Activated CD4-positive, alpha-beta T cell treated with anti-CD3 and anti-CD28 coated beads for 4 hours (primary cell): ENCODE data around the gene DCHS2.

Source experiments
- DNase-seq, 2 donors: peaks; one replicate each; pipeline ENCODE4 v3.0.0-alpha.2; 2020

DCHS2 gene

DNA sequence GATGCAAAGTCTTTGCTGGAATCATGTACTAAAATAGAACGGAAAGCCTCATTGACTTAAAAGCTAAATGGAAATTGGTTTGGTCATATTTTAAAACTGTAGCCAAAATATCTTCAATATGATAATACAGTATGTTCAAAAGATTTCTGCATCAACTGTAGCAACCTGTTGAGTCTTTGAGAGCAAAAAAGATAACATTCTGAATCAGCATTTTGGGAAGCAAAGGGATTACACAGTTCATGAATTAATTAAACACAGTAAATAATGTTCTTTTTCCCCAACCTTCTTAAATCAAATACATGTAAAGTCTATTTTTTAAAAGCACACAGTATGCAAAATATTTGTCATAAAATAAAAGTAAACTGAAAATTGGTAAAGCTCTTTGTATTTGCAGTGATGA is 50.5 kb downstream of the DCHS2 start:
- DNase-seq, result no peak

- no peak for DNase-seq
Observed at GRCh38 chr4:154439224-154439623, 52.4 kb downstream of the DCHS2 start.

GRCh38 chr4:154435895-154436294 is 55.7 kb downstream of the DCHS2 start:
- DNase-seq, result no peak

GRCh38 chr4:154433543-154433942 is 58.1 kb downstream of the DCHS2 start:
- no peak for DNase-seq

DNA sequence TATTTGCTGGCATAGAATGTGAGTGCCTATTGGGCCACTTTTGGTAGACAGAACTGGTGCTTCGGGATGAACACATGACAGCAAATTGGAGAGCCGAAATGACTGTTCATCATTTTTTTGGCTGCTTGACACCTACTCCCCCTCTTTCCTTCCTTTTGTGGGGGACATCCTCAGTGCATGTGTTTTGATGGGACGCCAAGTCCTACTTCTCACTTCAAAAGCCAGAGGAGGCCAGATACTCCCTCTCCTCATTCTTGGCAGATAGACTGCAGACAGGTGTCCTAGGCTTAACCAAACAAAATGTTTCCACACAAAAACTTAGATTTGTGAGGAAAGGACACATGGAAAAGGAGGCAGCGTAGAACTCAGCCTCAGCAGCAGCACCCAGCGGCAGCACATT is 62.4 kb downstream of the DCHS2 start:
- DNase-seq, result no peak

DNA sequence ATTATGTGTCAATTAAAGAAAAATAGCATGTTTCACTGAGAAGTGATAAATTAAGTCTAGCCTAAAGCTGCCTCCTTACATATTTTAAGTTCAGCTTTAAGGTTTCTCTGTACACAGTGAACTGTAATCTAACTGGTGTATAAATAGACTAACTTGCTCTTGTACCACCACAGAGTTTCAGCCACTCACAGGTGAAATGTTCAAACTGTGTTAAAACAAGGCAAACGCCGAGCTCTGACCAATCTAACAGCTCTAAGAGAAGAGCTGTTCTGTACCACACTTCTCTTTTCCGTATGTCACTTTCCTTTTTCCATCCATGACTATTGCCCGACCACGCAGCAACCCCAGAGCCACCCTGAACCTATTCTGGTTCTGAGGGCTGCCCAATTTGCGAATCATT is 64.5 kb downstream of the DCHS2 start:
- no peak for DNase-seq

GRCh38 chr4:154425514-154425913 is 66.1 kb downstream of the DCHS2 start:
- DNase-seq, result no peak

GRCh38 chr4:154424810-154425484 is 66.7 kb downstream of the DCHS2 start:
- no peak for DNase-seq

- DNase-seq, result no peak
Observed at GRCh38 chr4:154422152-154422551, 69.4 kb downstream of the DCHS2 start.

GRCh38 chr4:154421618-154422017 is 70.0 kb downstream of the DCHS2 start:
- DNase-seq, result no peak

GRCh38 chr4:154417373-154417673 is 74.3 kb downstream of the DCHS2 start:
- DNase-seq, result no peak

DNA sequence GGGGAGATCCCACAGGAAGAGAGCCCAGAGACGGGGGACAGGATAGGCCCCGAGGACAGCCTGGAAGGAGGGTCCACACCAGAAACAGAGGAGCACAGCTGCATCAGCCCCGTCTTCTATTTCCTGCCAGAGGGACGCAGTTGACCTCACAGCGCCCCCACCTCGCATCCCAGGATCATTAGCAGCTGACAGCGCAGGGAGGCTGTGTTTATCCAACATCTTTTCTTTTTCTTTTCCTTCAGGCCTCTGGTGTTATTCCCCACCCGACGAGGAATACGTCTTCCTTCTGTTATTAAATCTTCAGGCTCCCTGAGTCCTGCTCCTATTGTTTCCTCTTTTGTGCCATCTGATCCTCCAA is 75.4 kb downstream of the DCHS2 start:
- no peak for DNase-seq

GRCh38 chr4:154415313-154415712 is 76.3 kb downstream of the DCHS2 start:
- DNase-seq, result no peak

- no peak for DNase-seq
Observed at GRCh38 chr4:154414796-154415195, 76.8 kb downstream of the DCHS2 start.

GRCh38 chr4:154414371-154414770 is 77.2 kb downstream of the DCHS2 start:
- no peak for DNase-seq

- DNase-seq, result no peak
Observed at GRCh38 chr4:154407443-154407842, 84.2 kb downstream of the DCHS2 start.

DNA sequence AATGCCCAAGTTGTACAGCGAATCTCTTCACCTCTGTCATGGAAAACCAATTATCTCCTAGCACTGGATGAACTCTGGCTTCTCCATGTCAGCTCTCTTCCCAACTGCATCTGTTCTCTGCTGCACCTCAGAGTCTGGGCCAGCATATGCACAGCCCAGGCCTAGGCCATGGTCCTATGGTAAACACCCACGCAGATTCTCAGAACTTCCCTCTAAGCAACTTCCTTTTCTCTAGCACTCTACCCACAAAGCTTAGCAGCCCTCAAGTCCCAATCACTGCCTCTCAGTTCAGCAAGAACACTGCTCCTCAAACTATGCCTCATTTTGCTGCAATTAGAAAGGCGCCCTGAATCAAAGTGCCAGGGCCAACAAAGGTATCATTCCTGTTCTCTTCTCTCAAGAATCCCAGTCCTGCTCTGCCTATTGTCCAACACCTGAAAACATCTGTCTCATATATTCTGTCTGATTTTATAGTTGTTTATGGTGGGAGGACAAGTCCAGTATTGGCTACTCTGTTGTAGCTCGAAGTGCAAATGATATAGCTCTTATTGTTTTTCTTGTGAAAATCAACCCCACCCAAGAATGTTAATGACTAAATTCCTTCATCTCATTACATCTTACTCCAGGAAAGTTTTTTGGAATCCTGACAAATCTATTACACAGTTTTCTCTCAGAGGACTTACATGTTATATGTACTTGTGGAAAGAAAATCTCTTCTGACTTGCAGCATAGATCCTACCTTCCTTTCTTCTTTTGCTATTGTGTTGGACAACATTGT is 85.4 kb downstream of the DCHS2 start:
- DNase-seq, result no peak

DNA sequence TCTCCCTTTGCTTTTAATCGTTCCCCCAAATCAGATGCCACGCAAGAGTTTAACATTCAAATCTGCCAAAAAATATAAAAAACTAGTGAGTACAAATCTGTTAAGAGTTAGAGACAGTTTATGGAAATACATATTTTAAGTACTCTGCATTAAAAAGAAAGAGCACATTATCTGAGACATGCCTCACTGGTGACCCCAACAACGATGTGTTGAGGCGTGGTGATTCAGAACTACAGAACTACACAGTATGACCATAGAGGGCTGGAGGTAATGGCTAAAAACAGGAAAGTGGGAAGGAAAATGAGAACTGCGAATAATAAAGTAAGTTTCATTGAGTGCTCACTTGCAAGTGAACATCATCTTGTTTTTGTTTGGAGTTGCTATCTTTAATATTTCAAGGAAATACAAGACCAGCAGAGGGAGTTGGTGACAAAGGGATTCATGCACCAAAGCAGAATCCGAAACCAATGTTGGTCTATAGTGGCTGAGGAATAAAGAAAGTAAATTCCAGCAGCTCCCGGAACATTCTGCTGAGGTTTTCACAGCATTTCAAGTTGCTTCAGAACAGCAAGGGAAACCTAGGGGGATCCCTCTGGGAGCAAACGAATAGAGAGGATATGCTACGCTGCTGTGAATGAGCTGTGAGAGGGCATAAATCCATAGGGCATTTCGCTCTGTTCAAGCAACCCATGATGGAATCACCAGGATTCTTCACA is 92.2 kb downstream of the DCHS2 start:
- no peak for DNase-seq

GRCh38 chr4:154390324-154390723 is 101.3 kb downstream of the DCHS2 start:
- no peak for DNase-seq

GRCh38 chr4:154389148-154389547 is 102.5 kb downstream of the DCHS2 start:
- DNase-seq, result no peak

DNA sequence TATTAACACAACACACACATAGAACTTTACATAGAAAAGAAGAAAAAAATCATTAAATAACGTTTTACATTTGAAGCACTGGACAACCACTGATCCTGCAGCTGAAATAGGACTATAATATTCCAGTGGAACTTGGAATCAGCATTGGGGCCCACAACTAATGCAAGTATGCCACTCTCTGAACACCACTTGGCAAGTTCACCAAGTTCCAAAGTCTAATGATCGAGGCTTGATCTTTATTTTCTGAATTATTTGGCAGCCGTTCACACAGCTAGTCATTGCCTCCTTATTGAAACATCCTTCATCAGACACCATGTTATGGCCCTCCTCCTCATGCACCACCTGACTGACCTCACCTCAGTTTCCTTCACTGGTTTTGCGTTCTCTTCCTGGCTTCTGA is 107.6 kb downstream of the DCHS2 start:
- DNase-seq, result no peak

DNA sequence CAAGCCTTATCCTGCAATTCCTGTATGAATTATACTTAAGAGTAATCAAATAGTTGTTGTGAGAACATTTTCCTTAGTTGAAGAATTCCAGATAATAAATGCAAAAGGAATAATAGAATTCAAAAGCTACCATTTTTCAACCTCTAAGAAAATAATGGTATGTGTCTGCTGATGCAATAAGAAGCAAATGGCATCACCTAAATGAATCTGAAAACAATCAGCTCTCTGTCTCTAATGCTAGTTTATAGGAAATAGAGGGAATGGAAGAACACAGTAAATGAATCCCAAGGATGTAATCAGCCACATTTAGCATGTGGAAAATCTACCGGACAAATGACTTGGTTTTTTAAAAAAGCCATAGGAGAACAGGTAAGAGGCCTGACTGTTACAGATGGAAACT is 115.1 kb downstream of the DCHS2 start:
- DNase-seq, result no peak

DNA sequence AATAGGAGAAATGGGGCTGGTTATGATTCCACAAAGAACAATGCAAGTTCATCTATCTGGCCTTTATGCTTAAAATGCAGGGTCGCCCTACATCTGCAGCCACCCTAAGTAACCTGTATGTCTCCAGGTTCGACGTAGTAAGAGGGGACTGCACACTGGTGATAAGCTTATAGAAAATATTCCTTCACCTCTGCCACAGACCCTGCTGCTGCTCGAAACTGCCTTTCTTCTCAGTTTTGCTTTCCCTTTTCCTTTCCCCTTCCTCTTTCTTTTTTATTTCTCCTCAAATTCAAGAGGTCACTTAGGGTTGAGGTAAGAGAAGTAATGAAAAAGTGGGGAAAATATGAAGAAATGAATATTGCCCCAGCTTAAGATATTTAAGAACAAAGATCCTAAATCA is 123.5 kb downstream of the DCHS2 start:
- DNase-seq, result no peak

DNA sequence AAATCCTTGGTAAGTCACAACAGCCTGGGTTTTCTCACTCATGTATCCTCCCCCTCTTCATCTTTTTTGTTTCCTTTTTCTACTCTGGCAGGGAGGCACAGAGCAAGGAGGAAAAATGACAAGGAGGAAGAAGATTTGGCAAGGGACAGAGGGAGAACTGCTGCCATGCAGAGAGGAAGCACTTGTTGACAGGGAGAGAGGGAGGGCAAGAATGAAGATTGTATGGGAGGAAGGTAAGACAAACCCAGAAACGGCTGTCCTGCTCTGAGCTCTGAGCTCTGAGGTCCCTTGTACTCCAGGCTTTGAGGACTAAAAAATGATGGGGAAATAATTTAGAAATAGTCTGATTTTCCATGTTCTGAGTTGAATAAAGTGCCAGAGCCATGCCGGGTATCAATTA is 123.9 kb downstream of the DCHS2 start:
- DNase-seq, result no peak
